Measurements from ENCODE around the gene S100A8. TPM values are rescaled to one million over a fixed set of nuclear protein-coding genes. Genes with fewer than 3 reads are reported as not detected.

S100A8 gene
- total and polyA plus RNA-seq, 2 donors (not counting 3 experiments of a cell fraction or from before 2014, with no cell fraction given): not detected

DNA sequence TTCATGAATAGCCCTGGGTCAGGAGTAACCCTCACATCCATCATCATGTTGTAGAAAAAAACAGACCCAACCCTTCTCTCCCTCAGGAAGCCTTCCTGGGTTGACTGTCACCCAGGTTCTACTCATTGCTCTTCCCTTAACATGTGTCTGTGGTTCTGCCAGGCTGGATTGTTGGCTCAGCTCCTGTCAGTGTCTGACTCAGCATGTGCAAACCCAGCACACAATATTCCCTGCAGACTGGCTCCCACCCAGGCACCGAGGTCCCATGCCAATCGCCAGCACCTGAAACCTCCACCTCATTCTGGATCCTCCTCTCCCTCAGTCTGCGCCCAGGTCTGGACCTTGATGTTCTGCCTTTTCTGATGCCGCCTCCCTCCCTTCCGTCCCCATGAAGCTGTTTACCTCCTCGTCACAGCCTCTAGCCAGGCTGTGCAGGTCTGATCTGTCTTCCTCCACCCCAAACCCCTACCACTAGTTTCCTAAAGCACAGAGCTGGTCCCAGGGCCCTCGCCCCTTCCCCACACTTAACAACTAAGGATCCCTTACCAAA, 4.3 kb upstream of the S100A8 start:
- no TSS peak for BruUV-seq (replicated peaks)
- DNase-seq (ENCODE audit: low read depth, low spot score) (no peak), FAIRE-seq (no peak)
- Histone ChIP-seq H3K4me2 (ENCODE audit: insufficient read depth, low read length) (no peak overlapping the region), H3K79me2 (ENCODE audit: control insufficient read depth, insufficient read depth, low read length) (no peaks in the 10 kb centered on the region), H3K27ac (ENCODE audit: insufficient read depth, low read depth, low read length) (no peak overlapping the region), H3K9me3 (replicated peaks; ENCODE audit: control insufficient read depth, insufficient read depth, low read length) (no peaks in the 10 kb centered on the region), H3K9me1 (replicated peaks; ENCODE audit: control insufficient read depth, extremely low read depth, insufficient read depth, low read length) (no peaks in the 10 kb centered on the region), H3K36me3 (ENCODE audit: control insufficient read depth in 2 of 2, extremely low read depth in 1 of 2, insufficient read depth in 2 of 2, low read length in 2 of 2) (no peaks in the 10 kb centered on the region), H3K9ac (replicated peaks; ENCODE audit: extremely low read depth, insufficient read depth, low read length) (no peak overlapping the region), H2AFZ (ENCODE audit: low read depth, low read length) (no peak overlapping the region), H3K27me3 (ENCODE audit: control insufficient read depth in 2 of 2, insufficient read depth in 2 of 2, low read length in 2 of 2) (no peaks in the 10 kb centered on the region), H4K20me1 (replicated peaks; ENCODE audit: control insufficient read depth, extremely low read depth, insufficient read depth, low read length) (no peaks in the 10 kb centered on the region), H3K4me3 (replicated peaks in 1 of 3; ENCODE audit: insufficient read depth in 1 of 3, low read depth in 1 of 3, low read length in 3 of 3) (no peak overlapping the region), H3K4me1 (ENCODE audit: control insufficient read depth, extremely low read depth, insufficient read depth, low read length) (no peaks in the 10 kb centered on the region)
- ChIA-PET CTCF (interaction anchor here (1.2 kb wide), 1 partner anchor 10 kb away, joined by 3 read pairs; no protein-coding TSS in a partner anchor), POLR2A (no interaction called here)
- intact Hi-C loops (cut with micrococcal nuclease) (no loop called here), dilution Hi-C loops (cut with MboI; ENCODE audit: extremely low pct_ligation_motif_present, low sequenced_read_pairs) (no loop called here)
- no peak for TF ChIP-seq EZH2 (IDR thresholded peaks at IDR 0.05; ENCODE audit: borderline replicate concordance, low read depth, low read length, severe bottlenecking)
- no peak for TF ChIP-seq POLR2AphosphoS5 (IDR thresholded peaks at IDR 0.05; ENCODE audit: insufficient read depth, low read depth, low read length)
- TF ChIP-seq, protein P1, sequence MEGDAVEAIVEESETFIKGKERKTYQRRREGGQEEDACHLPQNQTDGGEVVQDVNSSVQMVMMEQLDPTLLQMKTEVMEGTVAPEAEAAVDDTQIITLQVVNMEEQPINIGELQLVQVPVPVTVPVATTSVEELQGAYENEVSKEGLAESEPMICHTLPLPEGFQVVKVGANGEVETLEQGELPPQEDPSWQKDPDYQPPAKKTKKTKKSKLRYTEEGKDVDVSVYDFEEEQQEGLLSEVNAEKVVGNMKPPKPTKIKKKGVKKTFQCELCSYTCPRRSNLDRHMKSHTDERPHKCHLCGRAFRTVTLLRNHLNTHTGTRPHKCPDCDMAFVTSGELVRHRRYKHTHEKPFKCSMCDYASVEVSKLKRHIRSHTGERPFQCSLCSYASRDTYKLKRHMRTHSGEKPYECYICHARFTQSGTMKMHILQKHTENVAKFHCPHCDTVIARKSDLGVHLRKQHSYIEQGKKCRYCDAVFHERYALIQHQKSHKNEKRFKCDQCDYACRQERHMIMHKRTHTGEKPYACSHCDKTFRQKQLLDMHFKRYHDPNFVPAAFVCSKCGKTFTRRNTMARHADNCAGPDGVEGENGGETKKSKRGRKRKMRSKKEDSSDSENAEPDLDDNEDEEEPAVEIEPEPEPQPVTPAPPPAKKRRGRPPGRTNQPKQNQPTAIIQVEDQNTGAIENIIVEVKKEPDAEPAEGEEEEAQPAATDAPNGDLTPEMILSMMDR (IDR thresholded peaks at IDR 0.05; ENCODE audit: extremely low read depth in 1 of 2, insufficient read depth in 1 of 2, low read depth in 1 of 2, low read length in 2 of 2): no peak
- TF ChIP-seq GATA2 (IDR thresholded peaks at IDR 0.05; ENCODE audit: insufficient read depth, insufficient read length, low read depth, low read length): no peak
- TF ChIP-seq POLR2A (IDR thresholded peaks at IDR 0.05; ENCODE audit: low read depth, low read length): no peak
- no peak for TF ChIP-seq MYC (IDR thresholded peaks at IDR 0.05; ENCODE audit: low read depth, low read length)
- TF ChIP-seq FOS (IDR thresholded peaks at IDR 0.05; ENCODE audit: borderline replicate concordance, insufficient read depth, low read length): no peak
- no peak for TF ChIP-seq JUN (IDR thresholded peaks at IDR 0.05; ENCODE audit: borderline replicate concordance, insufficient read depth, insufficient read length, low read depth)
- TF ChIP-seq, protein P2, sequence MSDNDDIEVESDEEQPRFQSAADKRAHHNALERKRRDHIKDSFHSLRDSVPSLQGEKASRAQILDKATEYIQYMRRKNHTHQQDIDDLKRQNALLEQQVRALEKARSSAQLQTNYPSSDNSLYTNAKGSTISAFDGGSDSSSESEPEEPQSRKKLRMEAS (IDR thresholded peaks at IDR 0.05; ENCODE audit: insufficient read depth, insufficient read length): no peak

Measured in endothelial cell of umbilical vein (primary cell).